DMS53 treated with DMSO at 0.1 percent for 48 hours (cell line): ENCODE data around the gene ZFYVE28.
"Not testable (repeated sequence)": the region's sequence is repeated elsewhere in the genome, so short reads cannot be mapped to it uniquely, and the experiment has no call there.

Experiments
- DNase-seq: peaks from one replicate; lab custom pipeline; 2025; ENCODE audit not compliant: unreplicated experiment; lab: John Stamatoyannopoulos, UW

The ZFYVE28 gene

DNA sequence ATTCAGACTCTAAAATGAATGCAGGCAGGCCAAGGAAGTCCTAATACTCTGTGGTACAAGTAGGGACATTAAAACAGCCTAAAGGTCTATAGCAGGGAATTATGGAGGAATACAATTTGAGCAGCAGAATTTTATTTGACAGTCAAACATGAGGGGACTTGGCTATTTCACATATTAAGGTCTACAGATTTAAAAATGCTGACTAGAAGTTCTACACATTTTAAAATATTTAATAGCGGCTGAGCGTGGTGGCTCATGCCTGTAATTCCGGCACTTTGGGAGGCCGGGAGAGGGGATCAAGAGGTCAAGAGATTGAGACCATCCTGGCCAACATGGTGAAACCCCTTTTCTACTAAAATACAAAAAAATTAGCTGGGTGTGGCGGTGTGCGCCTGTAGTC is 187.4 kb downstream of the ZFYVE28 start:
- no peak for DNase-seq

DNA sequence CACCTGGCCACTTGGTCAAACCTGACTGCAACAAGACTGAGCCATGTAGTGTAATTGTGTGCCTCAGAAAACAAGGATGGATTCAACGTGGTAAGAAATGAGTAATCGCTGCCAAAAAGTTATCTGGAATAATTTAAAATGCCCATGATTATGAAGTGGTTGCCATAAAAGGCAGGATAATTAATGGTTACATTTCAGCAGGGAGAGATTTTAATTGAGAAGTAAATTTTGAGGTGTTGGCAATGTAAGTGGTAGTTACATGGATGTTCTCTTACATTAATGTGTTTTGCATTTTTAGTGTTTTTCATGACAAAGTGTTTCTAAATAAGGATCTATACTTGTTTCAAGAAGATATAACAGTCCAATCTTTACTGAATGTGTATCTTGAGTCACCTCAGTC is 192.2 kb downstream of the ZFYVE28 start:
- no peak for DNase-seq

DNA sequence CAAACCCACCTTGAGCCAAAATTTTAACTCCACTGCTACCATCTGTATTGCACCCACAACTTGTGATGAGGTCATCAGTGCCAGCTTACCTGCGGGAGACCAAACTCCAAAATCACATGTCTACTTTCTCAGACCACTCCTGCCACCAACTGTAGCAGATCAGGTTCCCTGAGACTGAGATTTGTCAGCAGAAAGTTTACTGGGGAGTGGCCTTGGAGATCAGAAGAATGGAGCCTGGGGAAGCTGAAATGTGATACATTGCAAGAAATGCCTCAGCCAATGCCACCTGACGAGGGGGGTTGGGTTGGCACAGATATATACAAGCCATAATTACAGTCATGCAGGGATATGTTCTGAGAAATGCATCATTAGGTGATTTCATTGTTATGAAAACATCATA is 195.6 kb downstream of the ZFYVE28 start:
- peak; percentile 6 for DNase-seq

DNA sequence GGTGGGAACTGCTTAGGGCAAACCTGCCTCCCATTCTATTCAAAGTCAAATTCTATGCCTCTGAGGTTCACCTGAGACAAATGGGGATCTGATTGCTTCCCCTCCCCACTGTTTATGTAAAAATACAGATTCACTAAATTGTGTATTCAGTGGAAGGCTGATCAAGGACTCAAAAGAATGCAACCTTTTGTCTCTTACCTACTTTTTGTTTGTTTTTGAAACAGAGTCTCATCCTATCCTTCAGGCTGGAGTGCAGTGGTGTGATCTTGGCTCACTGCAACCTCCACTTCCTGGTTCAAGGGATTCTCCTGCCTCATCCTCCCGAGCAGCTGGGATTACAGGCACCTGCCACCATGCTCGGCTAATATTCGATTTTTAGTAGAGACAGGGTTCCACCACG is 197.1 kb downstream of the ZFYVE28 start:
- DNase-seq: not testable (repeated sequence)

- peak; percentile 87 for DNase-seq
Measured at GRCh38 chr4:2220016-2220630, 198.3 kb downstream of the ZFYVE28 start.
